ENCODE data around the gene CHAT.
A peak's percentile ranks its signal among the peaks of the same experiment; 100 is the strongest.

CHAT gene

DNA sequence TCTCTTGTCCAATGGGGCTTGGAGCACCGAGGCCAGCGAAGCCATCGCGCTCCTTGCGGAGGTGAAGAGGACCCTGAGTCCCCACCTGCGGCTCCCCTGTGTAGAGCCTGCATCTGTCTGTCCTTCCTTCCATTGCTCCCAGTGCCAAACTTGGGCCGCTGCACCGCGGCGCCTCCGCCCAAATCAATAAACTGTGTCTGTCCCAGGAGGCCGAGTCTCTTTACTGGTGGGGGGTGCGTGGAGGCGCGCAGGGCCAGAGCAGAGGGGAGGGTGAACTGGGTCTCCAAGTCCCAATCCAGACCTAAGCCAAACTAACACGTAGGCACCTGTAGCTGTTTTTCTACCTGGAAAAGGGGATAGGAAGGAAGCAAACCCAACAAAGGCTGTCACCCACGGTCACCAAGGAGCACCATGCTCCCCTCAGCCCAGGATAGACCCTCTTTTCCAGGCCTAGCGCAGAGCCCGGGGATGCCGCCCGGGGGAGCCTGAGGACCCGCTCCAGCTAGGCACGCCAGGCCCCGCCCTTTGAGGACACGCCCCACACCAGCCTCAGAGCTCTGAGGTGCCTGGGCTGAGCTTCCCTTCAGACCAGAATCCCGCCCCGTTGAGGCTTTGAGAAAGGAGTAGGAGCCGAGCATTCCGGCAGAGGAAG is 1.2 kb upstream of the CHAT start:
- peak; percentile 36 for DNase-seq

DNA sequence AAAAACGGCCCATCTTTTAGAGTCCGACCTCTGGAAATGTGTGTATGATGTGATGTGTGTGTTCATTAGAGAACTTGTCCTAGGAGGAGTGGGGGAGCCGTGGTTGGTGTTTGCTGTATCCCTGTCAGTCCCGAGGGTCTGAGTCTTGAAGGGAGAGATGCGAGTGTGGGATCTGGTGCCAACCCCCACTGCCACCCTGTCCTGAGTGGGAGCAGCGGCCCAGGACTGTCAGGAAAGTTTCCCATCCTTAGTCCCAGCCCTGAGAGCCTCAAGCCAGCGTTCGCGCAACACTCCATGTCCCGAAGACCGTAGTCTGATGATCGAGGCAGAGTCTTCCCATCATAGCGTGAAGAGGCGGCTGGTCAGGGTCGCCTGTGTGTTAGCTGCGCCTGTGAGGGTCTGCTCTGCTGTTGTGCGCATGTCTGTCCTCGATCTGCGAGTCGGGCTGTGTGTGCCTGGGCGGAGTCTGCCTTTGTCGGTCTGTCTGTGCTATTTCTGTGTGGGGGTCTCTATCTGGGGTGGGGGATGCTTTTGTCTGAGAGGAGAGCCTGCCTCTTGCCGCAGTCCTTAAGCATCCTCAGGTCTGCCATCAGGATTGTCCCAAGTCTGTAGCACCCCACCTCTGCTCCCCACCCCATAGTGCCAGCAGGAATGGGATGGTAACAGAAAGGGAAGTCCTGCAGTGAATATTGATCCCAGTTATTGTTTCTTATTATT is 514 bp upstream of the CHAT start:
- DNase-seq = no peak

DNA sequence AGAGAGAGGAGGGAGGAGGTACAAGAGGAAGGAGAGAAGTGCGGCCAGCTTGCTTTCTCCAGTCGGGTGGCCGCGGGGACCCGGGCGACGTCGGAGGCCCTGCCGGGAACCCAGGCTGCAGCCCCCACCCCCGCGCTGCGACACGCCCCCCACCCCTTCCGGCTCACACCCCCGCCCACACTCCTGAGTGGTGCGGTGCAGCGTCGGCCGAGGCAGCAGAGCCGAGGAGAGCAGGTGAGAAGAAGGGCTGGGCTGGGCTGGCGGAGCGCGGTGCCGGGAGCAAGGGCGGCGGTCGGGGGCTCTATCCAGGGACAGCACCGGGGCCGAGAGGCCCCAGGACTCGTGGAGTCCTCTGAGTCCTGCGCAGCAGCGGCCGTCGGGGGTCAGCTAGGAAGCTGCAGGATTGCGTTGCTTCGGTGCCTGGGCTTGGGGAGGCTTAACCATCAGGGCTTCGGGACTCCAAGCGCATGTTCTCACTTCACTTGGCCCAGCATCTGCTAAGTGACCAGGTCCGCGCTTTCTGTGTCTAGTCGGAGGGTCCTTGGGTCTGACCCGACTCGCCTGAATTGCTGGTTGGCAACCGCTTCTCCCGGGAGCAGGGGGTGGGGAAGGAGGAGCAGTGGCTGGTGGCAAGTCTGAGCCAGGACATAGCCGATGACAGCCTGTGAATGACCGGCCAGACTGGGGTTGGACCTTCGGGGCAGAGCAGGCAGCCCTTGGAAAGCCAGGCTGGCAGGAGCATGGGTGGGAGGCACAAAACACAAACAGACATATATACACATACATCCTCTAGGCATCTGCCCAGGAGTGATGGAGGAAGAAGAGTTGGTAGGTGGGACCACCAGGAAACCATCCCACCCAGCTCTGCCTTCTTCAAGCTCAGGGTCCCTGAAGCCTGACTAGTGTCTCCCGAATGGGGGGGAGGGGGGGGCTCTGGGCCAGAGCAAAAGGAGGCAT is 683 bp downstream of the CHAT start:
- DNase-seq = no peak

DNA sequence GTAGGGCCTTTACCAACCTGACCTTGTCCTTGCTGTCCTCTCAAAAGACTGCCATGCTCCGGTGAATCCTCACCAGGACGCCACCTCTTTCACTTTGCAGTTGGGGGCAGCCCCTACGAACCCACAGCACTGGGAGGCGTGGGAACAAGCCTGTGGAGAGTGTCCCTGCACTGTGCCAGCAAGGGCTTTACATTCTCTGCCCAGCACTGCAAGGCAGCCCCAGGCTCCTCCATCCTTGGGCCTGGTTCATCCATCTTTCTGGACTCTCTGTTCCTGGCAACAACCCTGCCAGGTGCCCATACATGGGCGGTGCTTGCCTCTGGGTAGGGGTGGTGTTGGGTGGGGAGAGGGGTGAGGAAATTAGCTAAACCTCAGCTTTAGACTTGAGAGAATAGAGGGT is 1.4 kb downstream of the CHAT start:
- no peak for DNase-seq

DNA sequence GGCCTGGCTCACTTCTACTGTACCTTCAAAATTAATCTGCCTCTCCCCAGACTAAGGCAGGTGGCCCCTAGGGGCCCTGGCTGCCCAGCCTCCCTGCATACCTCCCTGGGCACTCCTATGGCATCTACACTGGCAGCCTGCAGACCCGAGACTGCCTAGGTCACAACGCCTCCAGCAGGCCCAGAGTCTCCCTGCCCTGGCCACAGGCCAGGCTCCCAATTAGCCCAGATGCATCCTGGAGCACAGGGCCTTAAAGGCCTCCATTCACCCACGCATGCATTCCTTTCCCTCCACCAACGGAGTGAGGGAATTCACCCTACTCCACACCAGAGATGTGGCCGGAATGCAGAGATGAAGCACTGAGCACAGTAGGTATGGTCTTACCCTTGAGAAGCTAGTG is 1.9 kb downstream of the CHAT start:
- DNase-seq = no peak

DNA sequence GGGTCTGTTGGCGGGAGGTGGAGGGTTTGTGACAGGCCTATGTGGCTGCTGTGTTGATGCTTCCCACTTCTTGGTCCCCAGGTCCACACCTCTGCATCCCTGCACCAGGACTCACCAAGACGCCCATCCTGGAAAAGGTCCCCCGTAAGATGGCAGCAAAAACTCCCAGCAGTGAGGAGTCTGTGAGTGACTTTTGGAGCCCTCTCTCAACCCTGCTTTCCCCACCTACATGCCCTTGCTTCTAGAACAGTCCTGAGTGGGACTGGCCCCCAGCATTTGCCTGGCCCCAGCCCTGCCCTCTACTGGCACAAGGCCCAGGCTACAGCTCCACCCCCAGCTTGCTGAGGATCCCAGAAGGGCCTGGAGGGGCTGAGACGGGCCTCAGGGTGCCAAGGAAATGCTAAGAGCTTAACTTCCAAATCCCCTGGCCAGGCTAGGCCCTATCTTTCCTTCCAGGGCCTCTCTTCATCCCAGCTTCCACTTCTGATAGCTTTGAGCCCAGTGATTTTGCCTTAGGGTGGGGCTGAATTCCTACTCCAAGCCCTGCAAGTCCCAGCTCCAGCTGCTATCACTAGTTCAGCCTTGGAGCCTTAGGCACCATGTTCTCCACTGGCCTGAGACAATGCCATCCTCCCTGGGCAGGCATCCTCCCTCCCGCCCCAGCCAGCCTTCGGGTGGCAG is 2.7 kb downstream of the CHAT start:
- DNase-seq = no peak

DNA sequence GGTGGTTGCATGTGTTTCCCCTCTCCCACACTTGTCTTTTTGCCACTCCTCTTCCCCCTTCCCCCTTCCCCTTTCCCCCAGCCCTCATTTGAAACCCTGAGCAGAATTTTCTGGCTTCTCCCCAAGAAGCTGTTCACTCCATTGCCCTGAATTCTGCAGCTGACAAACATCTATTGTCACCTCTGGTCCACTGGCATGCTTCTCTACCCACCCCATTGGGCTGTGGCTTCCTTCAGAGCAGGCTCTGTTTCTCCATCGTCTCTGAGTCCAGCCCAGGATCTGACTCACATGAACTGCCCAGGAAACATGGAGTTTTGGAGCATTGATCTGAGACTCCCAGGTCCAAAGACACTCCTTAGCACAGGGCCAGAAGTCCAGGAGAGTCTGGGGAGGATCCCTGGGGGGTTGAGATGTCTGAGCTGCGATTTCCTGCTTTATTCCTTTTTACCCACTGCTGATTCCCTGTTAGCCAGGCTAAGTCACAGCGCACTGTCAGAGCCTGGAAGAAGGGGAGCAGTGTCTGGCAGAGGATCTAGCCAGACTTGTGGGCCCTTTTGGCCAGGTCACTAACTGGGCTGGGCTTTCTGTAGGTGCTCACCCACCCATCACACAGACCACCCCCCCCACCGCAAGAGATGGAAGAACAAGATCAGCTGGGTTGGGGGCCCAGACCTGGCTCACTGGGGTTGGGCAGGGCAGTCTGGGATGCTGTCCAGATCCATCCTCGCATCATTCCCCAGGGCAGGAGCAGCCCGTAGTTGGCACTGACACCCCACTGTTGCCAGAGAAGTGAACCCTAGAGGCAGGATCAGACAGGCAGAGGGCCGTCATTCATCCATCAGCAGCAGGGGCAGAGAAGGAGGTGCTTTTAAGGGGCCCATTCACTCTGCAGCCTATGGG is 3.5 kb downstream of the CHAT start:
- no peak for DNase-seq

DNA sequence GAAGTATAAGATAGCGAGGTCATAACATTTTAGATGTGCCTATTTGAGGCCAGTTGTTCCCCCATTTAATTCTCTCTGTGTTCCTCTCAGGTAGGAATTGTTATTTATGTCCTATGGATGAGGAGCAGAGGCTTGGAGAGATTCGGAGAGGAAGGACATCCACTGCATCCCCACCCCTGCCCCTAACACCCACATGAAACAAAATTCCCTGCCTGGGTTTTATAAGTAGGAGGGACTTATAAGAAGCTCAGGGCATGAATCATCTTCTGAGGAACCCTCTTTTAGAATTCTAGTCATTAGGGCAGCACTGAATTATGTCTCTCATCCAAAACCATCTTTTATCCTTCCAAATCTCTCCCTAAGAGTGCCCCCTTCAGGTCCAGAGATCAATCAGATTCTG is 5.0 kb downstream of the CHAT start:
- no peak for DNase-seq

DNA sequence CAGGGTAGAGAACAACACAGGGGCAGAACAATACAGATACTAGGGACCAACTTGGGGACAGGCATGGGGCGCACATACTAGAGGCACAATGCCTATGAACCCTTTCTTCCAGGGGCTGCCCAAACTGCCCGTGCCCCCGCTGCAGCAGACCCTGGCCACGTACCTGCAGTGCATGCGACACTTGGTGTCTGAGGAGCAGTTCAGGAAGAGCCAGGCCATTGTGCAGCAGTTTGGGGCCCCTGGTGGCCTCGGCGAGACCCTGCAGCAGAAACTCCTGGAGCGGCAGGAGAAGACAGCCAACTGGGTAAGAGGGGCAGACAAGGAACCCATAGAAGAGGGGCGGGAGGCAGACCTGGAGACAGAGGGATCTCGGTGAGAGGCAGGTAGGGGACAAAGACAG is 5.8 kb downstream of the CHAT start:
- DNase-seq = no peak

DNA sequence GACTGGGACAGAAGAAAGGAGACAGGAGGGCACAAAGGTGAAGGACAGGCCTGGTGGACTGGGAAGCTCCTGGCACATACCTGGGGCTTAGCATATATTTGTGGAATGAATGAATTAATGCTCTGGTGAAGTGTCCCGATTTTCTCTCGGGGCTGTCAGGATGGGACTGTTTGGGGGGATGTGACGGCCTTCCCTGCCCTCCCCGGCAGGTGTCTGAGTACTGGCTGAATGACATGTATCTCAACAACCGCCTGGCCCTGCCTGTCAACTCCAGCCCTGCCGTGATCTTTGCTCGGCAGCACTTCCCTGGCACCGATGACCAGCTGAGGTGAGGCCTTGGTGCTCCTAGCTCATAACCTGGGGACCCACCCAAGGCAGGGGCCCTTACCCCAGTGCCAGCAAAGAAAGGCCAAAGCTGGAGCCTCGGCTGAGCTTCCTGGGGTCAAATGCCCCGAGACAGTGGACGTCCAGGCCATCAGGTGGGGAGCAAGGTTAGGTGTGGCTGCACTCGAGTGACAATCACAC is 6.5 kb downstream of the CHAT start:
- no peak for DNase-seq

DNA sequence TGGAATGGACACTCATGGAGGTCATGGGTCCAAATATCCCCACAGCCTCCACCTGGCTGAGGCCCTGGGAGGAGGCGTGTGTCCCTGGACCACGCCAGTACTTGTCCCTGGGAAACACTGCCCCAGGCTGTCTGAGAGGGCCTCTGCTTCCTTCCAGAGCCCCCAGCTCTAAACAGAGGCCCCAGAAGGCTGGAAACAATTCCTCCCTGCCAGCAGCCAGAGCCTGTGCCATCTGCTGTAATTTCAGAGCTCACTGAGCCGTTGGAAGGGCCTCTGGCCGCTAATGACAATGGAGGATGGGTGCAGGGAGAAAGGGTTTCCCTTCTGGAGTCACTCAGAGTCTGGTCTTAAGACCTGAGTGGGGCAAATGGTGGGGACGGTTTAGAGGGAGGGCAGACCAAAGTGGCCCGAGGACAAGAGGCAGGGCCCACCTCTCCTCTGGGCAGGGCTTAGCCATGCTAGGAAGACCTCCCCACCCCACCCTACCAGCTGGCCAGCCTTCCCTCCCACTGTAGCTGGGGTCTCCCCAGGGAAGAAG is 7.1 kb downstream of the CHAT start:
- no peak for DNase-seq

DNA sequence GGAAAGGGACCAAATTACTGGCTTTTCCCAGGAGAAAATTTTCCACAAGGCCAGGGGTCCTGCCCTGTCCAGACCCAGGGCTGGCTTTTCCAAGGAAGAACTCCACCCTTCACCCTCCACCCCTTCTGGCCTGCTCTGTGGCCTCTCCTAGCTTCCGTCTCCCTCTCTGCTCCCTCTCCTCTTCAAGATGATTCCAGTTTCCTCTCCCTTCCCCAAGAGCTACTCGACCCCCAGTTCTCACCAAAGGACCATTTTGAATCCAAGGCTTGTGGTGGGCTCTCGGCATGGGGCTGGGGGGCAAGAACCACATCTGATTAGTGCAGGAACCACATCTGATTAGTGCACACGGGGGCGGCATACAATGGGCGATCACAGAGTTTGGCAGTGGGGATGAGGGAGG is 7.7 kb downstream of the CHAT start:
- DNase-seq = no peak

DNA sequence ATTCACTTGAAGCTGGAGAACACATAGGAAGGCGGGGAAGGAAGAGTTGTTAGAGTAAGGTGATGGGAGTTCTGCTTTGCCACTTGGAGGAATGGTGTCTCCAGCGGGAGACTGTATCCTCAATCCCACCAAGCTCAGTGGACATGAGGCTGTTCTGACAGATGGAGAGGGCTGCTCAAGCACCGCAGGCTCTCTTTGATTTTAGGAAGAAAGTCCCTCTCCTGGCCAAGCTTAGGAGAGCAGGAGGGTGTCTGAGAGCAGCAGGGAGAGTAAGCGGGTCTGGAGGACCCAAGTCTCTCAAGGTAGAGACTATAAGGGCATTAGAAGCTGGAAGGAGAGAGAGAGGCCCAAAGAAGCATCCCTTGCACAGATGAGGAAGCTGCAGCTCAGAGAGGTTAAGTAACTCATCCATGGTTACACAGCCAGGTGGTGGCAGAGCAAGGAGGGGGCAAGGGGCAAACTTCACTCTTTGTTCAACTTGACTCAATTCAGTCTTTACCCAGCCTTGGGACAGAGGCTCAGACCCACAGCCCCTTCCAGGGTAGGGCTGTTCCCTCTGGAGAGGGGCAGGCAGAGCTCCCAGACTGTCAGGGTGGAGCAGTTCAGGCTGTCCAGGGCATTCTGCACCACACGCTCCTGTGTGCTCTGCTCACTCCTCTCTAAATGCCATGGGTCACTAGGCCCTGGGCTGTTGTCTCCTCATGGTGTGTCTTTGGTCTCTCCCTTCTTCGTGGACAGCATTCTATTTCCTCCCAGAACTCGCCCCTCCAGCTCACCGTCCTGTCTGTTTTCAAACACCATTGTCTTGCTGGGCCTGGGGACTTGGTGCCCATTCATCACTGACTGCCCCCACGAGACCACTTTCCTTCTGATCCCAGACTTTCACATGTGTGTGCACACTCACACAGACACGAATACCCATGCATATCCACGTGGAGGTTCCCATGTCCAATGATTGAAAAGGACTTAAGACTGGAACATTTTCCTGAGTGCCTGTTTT is 8.9 kb downstream of the CHAT start:
- DNase-seq = no peak

DNA sequence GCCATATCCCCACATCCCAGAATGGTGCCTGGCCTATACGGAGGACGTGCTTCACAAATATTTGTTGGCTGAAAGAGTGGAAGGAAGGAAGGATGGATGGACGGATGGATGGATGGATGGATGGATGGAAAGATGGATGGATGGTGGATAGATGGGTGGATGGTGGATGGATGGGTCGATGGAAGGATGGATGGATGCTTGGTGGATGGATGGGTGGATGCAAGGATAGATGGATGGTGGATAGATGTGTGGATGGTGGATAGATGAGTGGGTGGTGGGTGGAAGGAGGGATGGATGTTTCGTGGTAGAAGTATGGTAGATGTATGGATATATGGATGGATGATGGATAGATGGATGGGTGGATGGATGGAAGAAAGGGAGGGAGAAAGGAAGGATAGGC is 10.8 kb downstream of the CHAT start:
- DNase-seq = no peak

DNA sequence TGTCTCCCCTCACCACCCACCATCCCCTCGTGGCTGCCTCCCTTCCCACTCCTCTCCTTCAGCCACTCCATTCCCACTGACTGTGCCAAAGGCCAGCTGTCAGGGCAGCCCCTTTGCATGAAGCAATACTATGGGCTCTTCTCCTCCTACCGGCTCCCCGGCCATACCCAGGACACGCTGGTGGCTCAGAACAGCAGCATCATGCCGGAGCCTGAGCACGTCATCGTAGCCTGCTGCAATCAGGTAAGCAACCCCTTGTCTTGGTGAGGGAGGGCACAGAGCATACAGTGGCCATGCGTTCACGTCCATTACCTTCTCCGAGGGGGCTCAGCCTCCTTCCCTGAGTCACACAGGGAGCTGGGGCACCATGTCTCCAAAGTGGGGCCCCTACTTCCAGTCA is 11.6 kb downstream of the CHAT start:
- no peak for DNase-seq

DNA sequence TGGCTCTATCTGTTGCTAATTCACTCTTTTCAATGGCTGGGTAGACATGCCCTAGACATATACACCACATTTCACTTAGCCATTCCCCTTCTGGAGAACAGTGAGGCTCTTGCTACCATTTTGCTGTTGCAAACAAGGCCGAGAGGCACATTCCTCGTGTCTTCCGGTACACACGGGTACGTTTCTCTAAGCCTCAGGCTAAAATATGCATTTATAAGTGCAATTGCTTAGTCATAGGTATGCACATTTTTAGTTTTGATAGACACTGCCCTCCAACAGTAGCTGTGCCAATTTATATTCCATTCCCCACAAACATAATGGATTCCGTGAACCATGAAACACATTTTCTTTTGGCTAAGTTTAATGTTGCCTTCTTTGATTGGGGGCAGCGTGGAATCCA is 13.2 kb downstream of the CHAT start:
- no peak for DNase-seq

DNA sequence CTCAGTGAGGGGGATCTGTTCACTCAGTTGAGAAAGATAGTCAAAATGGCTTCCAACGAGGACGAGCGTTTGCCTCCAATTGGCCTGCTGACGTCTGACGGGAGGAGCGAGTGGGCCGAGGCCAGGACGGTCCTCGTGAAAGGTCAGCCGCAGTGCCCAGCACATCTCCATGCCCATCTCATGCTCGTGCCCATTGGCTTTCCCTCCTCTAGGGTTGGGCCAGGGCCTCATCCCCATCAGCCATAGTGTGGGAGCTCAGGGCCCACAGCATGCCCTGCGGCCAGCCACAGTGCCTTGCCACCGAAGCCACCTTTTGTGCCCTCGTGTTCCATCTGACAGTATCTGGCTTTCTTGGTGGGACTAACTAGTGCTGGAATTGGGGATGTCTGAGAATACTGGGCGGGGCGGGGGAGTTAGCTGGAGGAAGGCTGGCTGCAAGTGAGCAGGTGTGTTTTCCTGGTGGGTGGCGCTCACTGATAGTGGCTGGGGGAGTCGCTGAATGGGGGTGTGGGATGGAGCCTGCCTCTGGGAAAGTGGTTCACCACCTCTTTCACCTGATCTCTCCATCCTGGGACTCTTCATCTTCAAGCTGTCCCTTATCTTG is 13.9 kb downstream of the CHAT start:
- no peak for DNase-seq

DNA sequence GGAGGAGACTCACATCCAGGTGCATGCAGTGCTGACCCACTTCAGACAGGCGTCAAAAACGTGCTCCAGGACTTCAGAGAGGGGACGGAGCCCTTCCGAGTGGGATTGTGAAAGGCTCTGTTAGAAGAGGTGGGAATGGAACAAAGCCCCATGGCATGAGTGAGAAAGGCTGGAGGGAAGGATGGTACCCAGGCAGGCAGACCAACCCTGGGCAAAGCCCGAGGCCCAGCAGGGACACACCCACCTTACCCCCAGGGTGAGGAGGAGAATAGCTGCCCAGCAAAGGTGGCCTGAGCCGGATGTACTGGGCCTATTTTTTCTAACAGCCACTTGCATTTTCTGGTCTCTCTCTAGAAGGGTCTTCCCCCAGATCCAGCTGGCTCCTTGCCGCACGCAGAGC is 14.8 kb downstream of the CHAT start:
- DNase-seq = no peak

DNA sequence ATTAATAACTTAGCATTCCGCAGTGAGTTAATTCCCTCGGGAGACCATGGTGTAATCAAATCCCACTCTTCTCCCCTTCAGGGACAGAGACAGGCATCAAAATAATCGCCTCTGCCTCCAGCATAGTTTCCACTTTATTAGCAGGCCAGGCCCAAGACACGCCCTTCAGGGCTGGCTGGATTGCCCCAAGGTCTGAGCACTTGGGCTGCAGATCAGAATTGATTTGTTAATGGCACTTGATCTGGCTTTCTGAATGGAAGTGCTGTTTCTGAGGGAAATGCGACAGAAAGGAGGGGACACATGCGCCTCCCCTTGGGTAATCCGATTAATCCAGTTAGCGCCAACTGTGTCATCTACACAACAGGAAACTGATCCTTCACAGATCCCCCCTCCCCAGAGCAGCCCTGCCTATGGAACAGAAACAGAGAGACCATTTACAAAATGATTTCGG is 15.6 kb downstream of the CHAT start:
- DNase-seq = no peak

DNA sequence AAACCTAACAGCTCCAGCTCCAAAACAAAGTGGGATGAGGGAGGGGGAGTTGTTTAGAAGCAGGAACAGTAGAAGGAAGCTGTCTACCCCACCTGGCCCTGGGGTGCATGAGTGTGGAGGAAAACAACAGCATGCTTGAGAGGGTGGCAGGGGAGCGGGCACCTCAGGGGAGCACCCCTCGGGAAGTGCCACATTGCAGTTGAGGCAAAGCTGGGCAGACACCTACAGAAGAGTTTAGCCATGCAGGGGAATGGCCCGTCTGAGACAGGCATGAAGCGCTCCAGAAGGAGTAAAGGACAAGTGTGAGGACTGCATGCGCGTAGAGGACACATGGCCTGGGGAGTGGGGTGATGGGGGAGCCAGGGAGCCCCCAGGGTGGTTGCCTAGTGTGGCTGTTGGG is 18.1 kb downstream of the CHAT start:
- DNase-seq = no peak

All from stimulated activated CD8-positive, alpha-beta memory T cell treated with anti-CD3 and anti-CD28 coated beads, Interleukin-4, amount 100 ng/mL, for 48 hours (primary cell).